NT2/D1 (cell line): ENCODE results near the gene TPMT.

Source experiments
- DNase-seq: peaks from one replicate; pipeline ENCODE4 v3.0.0-alpha.2; 2011; ENCODE audit warnings: low read depth, low spot score
- H3K27me3 ChIP-seq: 2 replicates; pipeline ENCODE4 v1.6.0; 2011; ENCODE audit warnings: mild to moderate bottlenecking; ENCODE audit not compliant: insufficient read length, insufficient read depth
- H3K36me3 ChIP-seq: 2 replicates; pipeline ENCODE4 v1.6.1; 2011; ENCODE audit warnings: mild to moderate bottlenecking, low read length, mixed read lengths; ENCODE audit not compliant: insufficient read depth, insufficient read length
- H3K4me1 ChIP-seq: 2 replicates; pipeline ENCODE4 v1.5.1; 2011; ENCODE audit not compliant: insufficient read depth, insufficient read length
- H3K4me3 ChIP-seq: 2 replicates; pipeline ENCODE4 v1.5.1; 2011; ENCODE audit warnings: low read depth; ENCODE audit not compliant: insufficient read length
- H3K9ac ChIP-seq: 2 replicates; pipeline ENCODE4 v1.6.0; 2011; ENCODE audit warnings: low read depth; ENCODE audit not compliant: insufficient read length
- H3K9me3 ChIP-seq: 2 replicates; pipeline ENCODE4 v1.5.1; 2011; ENCODE audit warnings: mild to moderate bottlenecking, low read length; ENCODE audit not compliant: insufficient read depth
- SUZ12 ChIP-seq: IDR thresholded peaks from 2 replicates; pipeline ENCODE4 v1.6.1; 2011; ENCODE audit not compliant: insufficient read length, insufficient read depth; ENCODE audit errors: extremely low read depth
- YY1 ChIP-seq: IDR thresholded peaks from 2 replicates; pipeline ENCODE4 v1.6.1; 2011; ENCODE audit not compliant: insufficient read length, insufficient read depth
- ZNF274 ChIP-seq: IDR thresholded peaks from 2 replicates; pipeline ENCODE4 v1.6.1; 2011; ENCODE audit warnings: mild to moderate bottlenecking, low read depth, low read length

The TPMT gene

DNA sequence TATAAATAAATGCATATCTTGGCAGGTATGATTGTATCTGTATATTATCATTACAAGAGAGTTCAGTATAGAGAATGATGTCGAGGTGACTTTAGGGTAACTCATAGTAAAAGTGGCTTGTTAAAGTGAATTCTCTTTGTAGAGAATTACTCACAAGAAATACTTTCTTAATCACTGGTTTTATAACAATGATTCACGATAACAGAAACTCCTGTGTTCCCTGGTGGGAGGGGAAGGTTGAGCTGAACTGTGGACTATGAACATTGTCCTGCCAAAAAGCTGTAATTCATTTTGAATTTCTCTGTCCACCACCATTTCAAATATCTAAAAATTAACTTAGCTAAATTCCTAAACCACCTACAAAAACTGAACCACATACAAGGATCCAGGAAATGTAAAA, 7.7 kb downstream of the TPMT start:
- no peaks in the 10 kb centered on the region for H3K27me3 ChIP-seq
- no peak overlapping the region for H3K4me3 ChIP-seq
- no peak for DNase-seq
- H3K36me3 ChIP-seq = peaks cover 23% of the 10 kb centered on the region
- H3K9ac ChIP-seq = no peak overlapping the region
- H3K4me1 ChIP-seq = no peaks in the 10 kb centered on the region
- TF ChIP-seq YY1 (no peak), SUZ12 (no peak), ZNF274 (no peak)
- H3K9me3 ChIP-seq = no peaks in the 10 kb centered on the region

DNA sequence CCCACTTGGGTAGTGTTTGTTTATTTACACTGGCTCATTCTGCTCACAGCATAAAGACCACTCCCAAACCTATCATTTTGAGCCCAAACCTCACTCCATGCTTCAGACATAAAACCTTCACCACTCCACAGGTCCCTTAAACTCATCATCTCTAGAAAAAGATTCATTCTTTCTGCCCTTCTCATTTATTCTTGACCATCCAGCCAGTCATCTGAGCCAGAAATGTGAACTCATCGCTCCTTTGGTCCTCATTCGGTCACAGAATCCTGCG, 12.4 kb downstream of the TPMT start:
- H3K27me3 ChIP-seq = no peaks in the 10 kb centered on the region
- no peak overlapping the region for H3K9ac ChIP-seq
- no peaks in the 10 kb centered on the region for H3K4me1 ChIP-seq
- no peak for DNase-seq
- H3K36me3 ChIP-seq = peaks cover 46% of the 10 kb centered on the region
- TF ChIP-seq ZNF274 (no peak), YY1 (no peak), SUZ12 (no peak)
- H3K9me3 ChIP-seq = no peaks in the 10 kb centered on the region
- H3K4me3 ChIP-seq = no peak overlapping the region

DNA sequence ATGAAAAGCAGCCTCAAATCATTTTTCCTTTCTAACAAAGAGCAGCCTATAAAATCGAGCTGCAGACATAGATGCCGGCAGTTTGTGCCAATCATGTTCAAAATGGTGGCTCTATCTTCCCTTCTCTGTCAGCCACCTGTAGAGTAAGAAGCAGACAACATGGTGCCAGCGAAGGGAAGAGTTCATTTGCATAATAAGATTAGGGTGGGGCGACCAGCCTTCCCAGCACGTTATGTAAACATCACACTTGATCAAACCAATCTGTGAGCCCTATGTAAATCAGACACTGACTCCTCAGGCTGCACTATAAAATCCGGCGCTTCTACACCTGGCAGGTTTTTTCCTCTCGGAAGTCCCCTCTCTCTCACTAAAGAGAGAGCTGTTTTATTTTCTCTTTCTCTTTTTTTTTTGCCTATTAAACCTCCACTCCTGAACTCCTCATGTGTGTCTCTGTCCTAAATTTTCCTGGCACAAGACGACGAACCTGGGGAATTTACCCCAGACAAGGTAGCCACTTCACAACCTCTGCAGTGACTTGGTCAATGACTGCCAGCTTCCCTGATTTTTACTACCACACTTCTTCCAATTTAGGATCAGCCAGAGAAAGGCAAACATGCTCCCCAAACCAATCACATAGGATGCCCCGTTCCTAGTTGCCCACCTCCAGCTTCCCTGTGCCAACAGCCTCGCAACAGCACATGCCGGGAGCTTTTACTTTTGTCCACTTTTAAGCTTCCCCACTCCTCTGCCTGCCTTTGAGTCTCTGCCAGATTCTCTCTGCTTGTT, 12.9 kb downstream of the TPMT start:
- DNase-seq = no peak
- H3K4me1 ChIP-seq = no peaks in the 10 kb centered on the region
- H3K27me3 ChIP-seq = no peaks in the 10 kb centered on the region
- H3K9me3 ChIP-seq = no peaks in the 10 kb centered on the region
- no peak overlapping the region for H3K4me3 ChIP-seq
- no peak overlapping the region for H3K9ac ChIP-seq
- TF ChIP-seq SUZ12 (no peak), YY1 (no peak), ZNF274 (no peak)
- peaks cover 46% of the 10 kb centered on the region for H3K36me3 ChIP-seq

DNA sequence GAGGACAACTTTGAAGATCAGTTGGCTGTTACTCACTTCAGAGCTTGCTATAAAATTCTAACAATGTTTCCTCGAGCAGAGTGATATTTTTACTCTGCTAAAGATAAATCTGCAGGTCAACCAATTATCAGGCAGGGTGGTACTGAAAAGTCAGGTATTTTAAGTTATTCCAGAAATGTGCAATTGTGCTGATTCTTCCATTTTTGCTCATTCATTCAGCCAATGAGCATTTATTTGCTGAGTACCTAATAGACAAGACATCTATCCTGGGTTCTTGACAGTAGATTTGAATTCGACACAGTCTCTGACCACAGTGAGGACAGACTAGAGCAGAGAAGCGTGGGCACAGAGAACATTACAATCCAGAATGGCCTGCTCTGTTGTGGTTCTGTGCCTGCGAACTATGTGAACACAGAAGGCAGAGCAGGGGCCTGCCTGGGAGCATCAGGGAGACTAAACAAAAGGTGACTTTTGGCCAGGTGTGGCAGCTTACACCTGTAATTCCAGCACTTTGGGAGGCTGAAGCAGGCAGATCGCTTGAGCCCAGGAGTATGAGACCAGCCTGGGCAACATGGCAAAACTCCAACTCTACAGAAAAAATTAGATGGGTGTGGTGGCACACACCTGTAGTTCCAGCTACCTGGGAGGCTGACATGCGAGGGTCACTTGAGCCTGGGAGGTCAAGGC, 14.8 kb downstream of the TPMT start:
- H3K9me3 ChIP-seq = no peaks in the 10 kb centered on the region
- H3K27me3 ChIP-seq = no peaks in the 10 kb centered on the region
- no peak for DNase-seq
- H3K36me3 ChIP-seq = peaks cover 40% of the 10 kb centered on the region
- H3K4me3 ChIP-seq = no peak overlapping the region
- TF ChIP-seq ZNF274 (no peak), SUZ12 (no peak), YY1 (no peak)
- no peak overlapping the region for H3K9ac ChIP-seq
- H3K4me1 ChIP-seq = no peaks in the 10 kb centered on the region

DNA sequence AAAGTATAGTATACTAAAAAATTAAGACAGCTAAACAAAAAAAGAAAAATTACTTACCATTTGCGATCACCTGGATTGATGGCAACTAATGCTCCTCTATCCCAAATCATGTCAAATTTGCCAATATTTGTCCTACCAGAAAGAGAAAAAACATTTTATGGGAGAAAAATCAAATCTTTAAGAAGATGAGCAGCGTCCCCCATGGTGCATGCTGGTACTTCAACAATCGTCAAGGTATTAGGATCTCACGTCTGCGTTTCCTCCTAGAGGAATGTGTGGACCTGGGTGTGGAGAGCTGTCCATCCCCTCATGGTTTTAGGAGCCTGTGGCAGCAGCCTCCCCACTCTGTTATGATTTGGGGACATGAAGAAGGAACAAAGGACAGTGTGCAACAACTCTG, 16.0 kb downstream of the TPMT start:
- Histone ChIP-seq H3K36me3 (peaks cover 40% of the 10 kb centered on the region), H3K4me3 (no peak overlapping the region), H3K4me1 (no peaks in the 10 kb centered on the region), H3K9me3 (no peaks in the 10 kb centered on the region), H3K27me3 (no peaks in the 10 kb centered on the region), H3K9ac (no peak overlapping the region)
- TF ChIP-seq SUZ12 = no peak
- TF ChIP-seq ZNF274 = no peak
- TF ChIP-seq YY1 = no peak
- no peak for DNase-seq

DNA sequence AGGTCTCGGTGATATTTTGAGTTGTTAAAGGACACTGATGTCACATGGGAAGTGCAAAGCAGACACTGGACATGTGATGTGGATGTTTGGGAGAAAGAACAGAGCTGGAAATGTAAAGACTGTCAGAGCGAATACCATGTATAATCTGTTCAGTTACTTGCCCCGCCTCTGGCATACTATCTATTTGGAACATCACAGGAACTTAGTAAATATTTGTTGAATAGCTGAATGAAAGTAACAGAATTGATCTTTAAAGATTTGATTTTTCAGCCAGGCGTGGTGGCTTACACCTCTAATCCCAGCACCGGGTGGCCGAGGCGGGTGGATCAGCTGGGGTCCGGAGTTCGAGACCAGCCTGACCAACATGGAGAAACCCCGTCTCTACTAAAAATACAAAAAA, 18.6 kb downstream of the TPMT start:
- no peak for DNase-seq
- peaks cover 26% of the 10 kb centered on the region for H3K36me3 ChIP-seq
- H3K9ac ChIP-seq = no peak overlapping the region

DNA sequence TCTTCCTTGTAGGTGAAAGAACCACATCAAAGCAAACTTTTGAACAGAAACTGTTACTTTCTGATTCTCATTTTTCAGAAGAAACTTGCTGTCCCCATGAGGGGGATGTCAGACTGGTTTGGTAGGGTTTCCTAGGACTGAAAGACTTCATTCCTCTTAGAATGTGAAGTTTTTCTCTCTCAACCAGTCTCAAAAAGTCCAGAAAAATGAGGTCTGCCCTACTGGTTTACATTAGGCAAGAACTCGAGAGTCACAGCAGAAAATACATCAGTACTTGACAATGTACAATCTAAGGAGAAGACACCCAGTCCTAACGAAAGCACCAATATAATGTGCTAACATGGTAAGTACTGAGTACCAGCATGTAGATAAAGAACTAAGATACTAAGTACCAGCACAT, 19.7 kb downstream of the TPMT start:
- H3K9ac ChIP-seq = no peak overlapping the region
- peaks cover 19% of the 10 kb centered on the region for H3K36me3 ChIP-seq
- no peak overlapping the region for H3K4me3 ChIP-seq
- H3K4me1 ChIP-seq = no peaks in the 10 kb centered on the region
- TF ChIP-seq ZNF274 = no peak
- no peak for TF ChIP-seq SUZ12
- TF ChIP-seq YY1 = no peak
- H3K9me3 ChIP-seq = no peaks in the 10 kb centered on the region
- no peaks in the 10 kb centered on the region for H3K27me3 ChIP-seq
- no peak for DNase-seq

More for the DNA sequence above, 18.6 kb downstream of the TPMT start:
- H3K9me3 ChIP-seq = no peaks in the 10 kb centered on the region
- TF ChIP-seq ZNF274 (no peak), YY1 (no peak)
- H3K27me3 ChIP-seq = no peaks in the 10 kb centered on the region
- no peak overlapping the region for H3K4me3 ChIP-seq
- H3K4me1 ChIP-seq = no peaks in the 10 kb centered on the region
